Measurements from ENCODE around the gene ATP5PD. TPM values are rescaled to one million over a fixed set of nuclear protein-coding genes. Genes with fewer than 3 reads are reported as not detected.

The ATP5PD gene
- total RNA-seq: 232 and 360 TPM in 2 replicates

GRCh38 chr17:75046407-75047289 lies at the start of gene ATP5PD, which contains the start of gene KCTD2:
Gene ATP5PD, minus strand, starts transcription at chr17:75046969. Its CDS starts 4,319 bp downstream, at chr17:75042650.
Gene KCTD2, plus strand, starts transcription at chr17:75047225. Its CDS starts 26 bp downstream, at chr17:75047251.
- DNase-seq (ENCODE audit: low read depth): peak; percentile 66
- TF ChIP-seq CTCF (conservative IDR thresholded peaks at IDR 0.05; ENCODE audit: low read depth, low read length): no peak
- peak within 1 kb of the TSS; percentile 98 for H3K4me3 ChIP-seq (ENCODE audit: low read depth, low read length)

GRCh38 chr17:75096082-75096625 lies 49.4 kb upstream of the ATP5PD start:
- no peak for TF ChIP-seq CTCF (conservative IDR thresholded peaks at IDR 0.05; ENCODE audit: low read depth, low read length)
- DNase-seq (ENCODE audit: low read depth): no peak
- H3K4me3 ChIP-seq (ENCODE audit: low read depth, low read length): no peak overlapping the region

GRCh38 chr17:75094871-75095399 lies 48.2 kb upstream of the ATP5PD start:
- no peak overlapping the region for H3K4me3 ChIP-seq (ENCODE audit: low read depth, low read length)
- TF ChIP-seq CTCF (conservative IDR thresholded peaks at IDR 0.05; ENCODE audit: low read depth, low read length): no peak
- DNase-seq (ENCODE audit: low read depth): no peak

GRCh38 chr17:75093548-75094158 lies 46.9 kb upstream of the ATP5PD start:
- H3K4me3 ChIP-seq (ENCODE audit: low read depth, low read length): no peak overlapping the region
- no peak for DNase-seq (ENCODE audit: low read depth)
- no peak for TF ChIP-seq CTCF (conservative IDR thresholded peaks at IDR 0.05; ENCODE audit: low read depth, low read length)

GRCh38 chr17:75091855-75092327 lies 45.1 kb upstream of the ATP5PD start:
- DNase-seq (ENCODE audit: low read depth): no peak
- peak overlapping the region; percentile 42 for H3K4me3 ChIP-seq (ENCODE audit: low read depth, low read length)
- TF ChIP-seq CTCF (conservative IDR thresholded peaks at IDR 0.05; ENCODE audit: low read depth, low read length): no peak

- H3K4me3 ChIP-seq (ENCODE audit: low read depth, low read length): peak overlapping the region; percentile 42
- no peak for TF ChIP-seq CTCF (conservative IDR thresholded peaks at IDR 0.05; ENCODE audit: low read depth, low read length)
- DNase-seq (ENCODE audit: low read depth): no peak
Measured at GRCh38 chr17:75090871-75091854, 44.4 kb upstream of the ATP5PD start.

Data from epithelial cell of proximal tubule (primary cell).